ENCODE results near the gene VPS72.

VPS72 gene

DNA sequence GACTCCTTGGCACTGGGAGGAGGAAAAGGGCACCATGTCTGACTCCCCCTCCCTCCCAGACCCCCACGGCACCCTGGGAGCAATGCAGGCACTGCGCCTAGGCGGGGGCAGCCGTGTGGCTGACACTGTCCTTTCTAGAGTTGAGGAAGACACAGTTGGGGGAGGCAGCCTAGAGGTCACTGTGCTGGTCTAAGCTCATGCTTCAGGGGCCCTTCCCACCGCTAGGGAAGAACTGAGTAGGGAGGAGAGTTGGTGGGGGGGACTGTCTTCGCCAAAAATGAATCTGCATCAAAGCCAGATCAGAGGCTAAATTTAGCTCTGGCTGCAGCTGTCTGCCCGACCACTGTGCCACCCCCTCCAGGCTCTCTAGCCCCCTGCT lies 47.0 kb downstream of the VPS72 start:
- no peak for DNase-seq (ENCODE audit: low read depth)
- H3K4me3 ChIP-seq (ENCODE audit: low read length): no peak overlapping the region

GRCh38 chr1:151142411-151143056 lies 47.5 kb downstream of the VPS72 start:
- H3K4me1 ChIP-seq (ENCODE audit: control insufficient read depth, insufficient read depth, low read length): peaks cover 12% of the 10 kb centered on the region

More for the DNA sequence above, 47.0 kb downstream of the VPS72 start:
- H3K9ac ChIP-seq (ENCODE audit: low read length): no peak overlapping the region
- H3K4me1 ChIP-seq (ENCODE audit: control insufficient read depth, insufficient read depth, low read length): peaks cover 12% of the 10 kb centered on the region
- no peaks in the 10 kb centered on the region for H3K9me3 ChIP-seq (ENCODE audit: control insufficient read depth, low read length)
- peaks cover 10% of the 10 kb centered on the region for H3K27me3 ChIP-seq (replicated peaks; ENCODE audit: control insufficient read depth, insufficient read depth, low read length)
- H3K36me3 ChIP-seq (ENCODE audit: control insufficient read depth, insufficient read depth, low read length, severe bottlenecking): no peaks in the 10 kb centered on the region

DNA sequence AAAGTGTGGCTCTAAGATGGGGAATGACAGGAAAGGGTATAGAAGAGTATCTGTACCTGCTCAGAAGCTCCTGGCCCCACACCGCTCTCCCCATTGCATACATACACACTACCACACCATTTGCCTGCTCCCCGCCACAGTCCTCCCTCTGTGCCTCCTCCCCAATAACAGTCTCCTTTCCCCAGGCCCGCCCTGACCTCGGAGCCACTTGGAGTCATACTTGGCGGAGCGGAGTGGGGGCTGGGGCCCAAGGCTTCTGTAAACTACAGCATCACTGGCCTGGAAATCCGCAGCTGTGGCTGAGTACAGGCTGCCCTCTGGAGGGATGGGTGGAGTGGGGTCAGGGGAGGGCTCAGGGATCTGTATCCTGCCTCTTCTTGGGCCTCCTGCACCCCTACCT lies 52.2 kb downstream of the VPS72 start:
- Histone ChIP-seq H3K9ac (ENCODE audit: low read length) (no peak overlapping the region), H3K4me1 (ENCODE audit: control insufficient read depth, insufficient read depth, low read length) (no peaks in the 10 kb centered on the region), H3K36me3 (ENCODE audit: control insufficient read depth, insufficient read depth, low read length, severe bottlenecking) (no peaks in the 10 kb centered on the region)

More at GRCh38 chr1:151142411-151143056, 47.5 kb downstream of the VPS72 start:
- no peak for DNase-seq (ENCODE audit: low read depth)
- Histone ChIP-seq H3K36me3 (ENCODE audit: control insufficient read depth, insufficient read depth, low read length, severe bottlenecking) (no peaks in the 10 kb centered on the region), H3K4me3 (ENCODE audit: low read length) (no peak overlapping the region), H3K27me3 (replicated peaks; ENCODE audit: control insufficient read depth, insufficient read depth, low read length) (peaks cover 10% of the 10 kb centered on the region), H3K9me3 (ENCODE audit: control insufficient read depth, low read length) (no peaks in the 10 kb centered on the region), H3K9ac (ENCODE audit: low read length) (no peak overlapping the region)

DNA sequence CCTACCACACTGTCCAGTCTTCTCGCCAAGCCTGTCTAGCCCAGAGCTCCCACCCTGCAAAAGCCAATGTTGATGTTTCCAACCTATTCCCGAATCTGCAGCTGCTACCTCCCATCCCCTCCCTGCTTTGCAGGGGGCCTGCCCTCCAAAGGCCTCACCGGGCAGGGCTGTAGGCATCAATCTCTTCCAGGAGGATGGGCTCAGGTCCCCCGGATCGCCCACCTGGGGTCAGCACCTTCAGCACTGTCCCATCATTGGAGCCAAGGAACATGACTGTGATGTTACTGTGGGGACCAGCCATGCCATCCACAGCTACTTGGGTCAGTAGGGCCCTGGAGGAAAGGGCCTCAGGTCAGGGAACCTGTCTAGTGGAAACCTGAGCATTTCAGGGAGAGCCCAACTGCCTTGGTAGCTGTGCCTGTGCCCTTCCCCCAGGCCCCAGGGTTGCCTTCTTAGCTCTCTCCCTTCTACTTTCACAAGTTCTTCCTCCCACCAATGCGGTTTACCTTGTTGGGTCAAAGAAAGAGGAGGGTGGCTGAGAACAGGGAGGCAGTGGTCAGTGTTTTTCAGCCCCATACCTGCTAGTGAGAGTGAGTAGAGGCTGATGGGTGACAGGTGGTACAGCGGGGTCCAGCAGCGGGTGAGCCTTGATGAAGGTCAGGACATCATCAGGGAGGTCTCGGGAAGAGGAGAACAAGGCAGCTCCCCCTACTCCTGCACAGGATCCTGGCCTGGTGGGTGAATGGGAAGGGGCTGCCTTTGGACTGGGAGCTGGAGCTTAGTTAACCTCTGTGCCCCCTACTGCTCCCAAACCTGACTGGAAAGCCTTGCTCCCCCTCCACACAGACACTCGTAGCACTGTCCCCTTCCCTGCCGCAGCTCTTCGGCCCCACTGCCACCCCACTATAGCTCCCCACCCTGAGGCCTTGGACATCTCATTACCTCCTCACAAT lies 54.3 kb downstream of the VPS72 start:
- no peak for DNase-seq (ENCODE audit: low read depth)
- Histone ChIP-seq H3K9me3 (ENCODE audit: control insufficient read depth, low read length) (no peaks in the 10 kb centered on the region), H3K4me3 (ENCODE audit: low read length) (no peak overlapping the region), H3K36me3 (ENCODE audit: control insufficient read depth, insufficient read depth, low read length, severe bottlenecking) (no peaks in the 10 kb centered on the region), H3K4me1 (ENCODE audit: control insufficient read depth, insufficient read depth, low read length) (peaks cover 8% of the 10 kb centered on the region), H3K9ac (ENCODE audit: low read length) (no peak overlapping the region), H3K27me3 (replicated peaks; ENCODE audit: control insufficient read depth, insufficient read depth, low read length) (peaks cover 3% of the 10 kb centered on the region)

More for the DNA sequence above, 52.2 kb downstream of the VPS72 start:
- no peak for DNase-seq (ENCODE audit: low read depth)
- H3K27me3 ChIP-seq (replicated peaks; ENCODE audit: control insufficient read depth, insufficient read depth, low read length): no peaks in the 10 kb centered on the region
- H3K4me3 ChIP-seq (ENCODE audit: low read length): no peak overlapping the region
- no peaks in the 10 kb centered on the region for H3K9me3 ChIP-seq (ENCODE audit: control insufficient read depth, low read length)

DNA sequence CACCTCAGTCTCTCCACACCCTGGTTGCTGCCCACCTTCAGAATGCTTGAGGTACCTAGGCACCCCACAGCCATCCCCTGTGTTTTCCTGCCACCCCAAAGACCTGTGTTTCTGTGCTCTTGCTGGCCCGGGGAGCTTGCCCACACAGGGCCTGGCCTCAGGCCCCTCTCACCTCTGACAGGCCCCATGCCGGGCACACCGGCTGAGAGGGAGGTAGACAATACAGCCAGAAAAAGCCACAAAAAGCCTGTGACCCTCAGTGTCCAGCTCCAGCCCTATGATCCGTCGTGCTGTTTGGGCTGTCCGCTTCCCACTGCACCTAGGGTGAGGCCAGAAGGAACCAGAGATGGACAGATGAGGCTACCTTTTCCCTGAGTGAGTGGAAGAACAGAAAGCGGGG lies 55.0 kb downstream of the VPS72 start:
- Histone ChIP-seq H3K9me3 (ENCODE audit: control insufficient read depth, low read length) (no peaks in the 10 kb centered on the region), H3K36me3 (ENCODE audit: control insufficient read depth, insufficient read depth, low read length, severe bottlenecking) (no peaks in the 10 kb centered on the region), H3K9ac (ENCODE audit: low read length) (no peak overlapping the region), H3K27me3 (replicated peaks; ENCODE audit: control insufficient read depth, insufficient read depth, low read length) (peaks cover 7% of the 10 kb centered on the region), H3K4me1 (ENCODE audit: control insufficient read depth, insufficient read depth, low read length) (peaks cover 8% of the 10 kb centered on the region), H3K4me3 (ENCODE audit: low read length) (no peak overlapping the region)
- no peak for DNase-seq (ENCODE audit: low read depth)

- no peak for DNase-seq (ENCODE audit: low read depth)
- no peak overlapping the region for H3K4me3 ChIP-seq (ENCODE audit: low read length)
- peaks cover 7% of the 10 kb centered on the region for H3K27me3 ChIP-seq (replicated peaks; ENCODE audit: control insufficient read depth, insufficient read depth, low read length)
- peaks cover 11% of the 10 kb centered on the region for H3K4me1 ChIP-seq (ENCODE audit: control insufficient read depth, insufficient read depth, low read length)
- H3K36me3 ChIP-seq (ENCODE audit: control insufficient read depth, insufficient read depth, low read length, severe bottlenecking): no peaks in the 10 kb centered on the region
- no peaks in the 10 kb centered on the region for H3K9me3 ChIP-seq (ENCODE audit: control insufficient read depth, low read length)
- H3K9ac ChIP-seq (ENCODE audit: low read length): no peak overlapping the region
Measured at GRCh38 chr1:151134396-151134795, 55.6 kb downstream of the VPS72 start.

GRCh38 chr1:151133018-151133806 lies 56.8 kb downstream of the VPS72 start:
- Histone ChIP-seq H3K9ac (ENCODE audit: low read length) (no peak overlapping the region), H3K36me3 (ENCODE audit: control insufficient read depth, insufficient read depth, low read length, severe bottlenecking) (no peaks in the 10 kb centered on the region), H3K4me3 (ENCODE audit: low read length) (no peak overlapping the region), H3K4me1 (ENCODE audit: control insufficient read depth, insufficient read depth, low read length) (peaks cover 13% of the 10 kb centered on the region), H3K9me3 (ENCODE audit: control insufficient read depth, low read length) (no peaks in the 10 kb centered on the region), H3K27me3 (replicated peaks; ENCODE audit: control insufficient read depth, insufficient read depth, low read length) (peaks cover 7% of the 10 kb centered on the region)
- DNase-seq (ENCODE audit: low read depth): no peak

DNA sequence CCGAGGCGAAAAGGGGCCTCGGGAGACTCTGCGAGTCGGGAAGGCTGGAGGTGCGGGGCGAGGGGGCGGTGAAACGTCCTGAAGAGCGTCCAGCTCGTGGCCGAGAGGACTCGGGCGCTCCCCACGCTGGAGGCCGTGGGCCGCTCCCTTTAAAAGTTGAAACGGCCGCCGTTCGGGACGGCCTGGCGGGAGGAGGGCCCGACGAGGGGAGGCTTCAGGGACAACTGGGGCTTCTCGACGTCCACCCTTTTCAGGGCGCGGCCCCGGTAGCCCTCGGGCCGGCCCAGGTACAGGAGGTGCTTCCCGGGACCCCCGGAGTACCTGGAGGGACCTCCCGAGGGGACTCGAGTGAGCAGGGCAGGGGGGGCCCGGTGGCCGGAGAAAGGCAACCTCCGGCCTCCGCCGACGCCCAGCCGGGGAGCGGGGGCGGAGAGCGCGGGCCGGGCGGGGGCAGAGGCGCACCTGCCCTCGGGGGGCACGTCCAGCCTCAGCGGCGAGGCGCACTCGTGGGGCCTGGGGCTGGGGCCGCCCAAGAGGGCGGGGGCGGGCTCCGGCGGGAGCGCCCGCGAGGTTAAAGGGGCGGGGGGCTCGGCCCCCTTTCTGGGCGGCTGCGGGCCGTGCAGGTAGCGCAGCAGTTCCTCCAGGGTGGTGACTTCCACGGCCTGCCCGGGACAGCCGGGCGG lies 57.5 kb downstream of the VPS72 start:
- Histone ChIP-seq H3K9me3 (ENCODE audit: control insufficient read depth, low read length) (no peaks in the 10 kb centered on the region), H3K4me3 (ENCODE audit: low read length) (peak overlapping the region; percentile 68), H3K27me3 (replicated peaks; ENCODE audit: control insufficient read depth, insufficient read depth, low read length) (peaks cover 7% of the 10 kb centered on the region), H3K9ac (ENCODE audit: low read length) (peak overlapping the region; percentile 65), H3K4me1 (ENCODE audit: control insufficient read depth, insufficient read depth, low read length) (peaks cover 13% of the 10 kb centered on the region), H3K36me3 (ENCODE audit: control insufficient read depth, insufficient read depth, low read length, severe bottlenecking) (peaks cover under 1% of the 10 kb centered on the region)
- DNase-seq (ENCODE audit: low read depth): no peak

DNA sequence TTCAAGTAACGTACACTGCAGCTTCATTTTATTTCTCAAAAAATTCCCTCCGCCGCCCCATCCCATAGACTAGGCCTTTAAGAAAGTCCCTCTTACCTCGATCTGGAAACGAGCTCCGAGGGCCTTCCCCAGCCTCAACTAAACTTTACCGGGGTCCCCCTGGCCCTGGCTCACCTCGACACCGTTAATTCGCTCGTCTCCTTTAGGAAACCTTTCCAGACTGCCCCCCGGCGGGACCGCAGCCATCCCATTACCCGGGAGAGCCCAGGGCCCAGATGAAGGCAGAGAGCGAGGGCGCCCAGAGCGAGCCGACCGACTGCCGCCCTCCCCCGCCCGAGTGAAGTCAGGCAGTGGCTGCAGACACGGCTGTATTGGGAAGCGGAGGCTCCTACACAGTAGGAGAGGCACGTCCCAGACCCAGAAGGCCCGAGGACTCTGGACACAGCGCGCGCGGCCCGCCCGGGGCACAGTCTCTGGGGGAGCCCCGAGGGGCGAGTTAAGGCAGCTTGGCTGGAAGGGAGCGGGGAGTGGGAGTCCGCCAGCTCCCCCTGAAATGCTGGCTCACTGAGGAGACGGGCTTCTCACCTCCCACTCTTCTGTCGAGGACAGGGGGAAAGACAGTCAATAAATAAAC lies 58.2 kb downstream of the VPS72 start:
- no peaks in the 10 kb centered on the region for H3K9me3 ChIP-seq (ENCODE audit: control insufficient read depth, low read length)
- DNase-seq (ENCODE audit: low read depth): no peak
- peaks cover 2% of the 10 kb centered on the region for H3K36me3 ChIP-seq (ENCODE audit: control insufficient read depth, insufficient read depth, low read length, severe bottlenecking)
- H3K9ac ChIP-seq (ENCODE audit: low read length): peak overlapping the region; percentile 65
- H3K27me3 ChIP-seq (replicated peaks; ENCODE audit: control insufficient read depth, insufficient read depth, low read length): peaks cover 7% of the 10 kb centered on the region
- peak overlapping the region; percentile 68 for H3K4me3 ChIP-seq (ENCODE audit: low read length)
- H3K4me1 ChIP-seq (ENCODE audit: control insufficient read depth, insufficient read depth, low read length): peaks cover 13% of the 10 kb centered on the region

DNA sequence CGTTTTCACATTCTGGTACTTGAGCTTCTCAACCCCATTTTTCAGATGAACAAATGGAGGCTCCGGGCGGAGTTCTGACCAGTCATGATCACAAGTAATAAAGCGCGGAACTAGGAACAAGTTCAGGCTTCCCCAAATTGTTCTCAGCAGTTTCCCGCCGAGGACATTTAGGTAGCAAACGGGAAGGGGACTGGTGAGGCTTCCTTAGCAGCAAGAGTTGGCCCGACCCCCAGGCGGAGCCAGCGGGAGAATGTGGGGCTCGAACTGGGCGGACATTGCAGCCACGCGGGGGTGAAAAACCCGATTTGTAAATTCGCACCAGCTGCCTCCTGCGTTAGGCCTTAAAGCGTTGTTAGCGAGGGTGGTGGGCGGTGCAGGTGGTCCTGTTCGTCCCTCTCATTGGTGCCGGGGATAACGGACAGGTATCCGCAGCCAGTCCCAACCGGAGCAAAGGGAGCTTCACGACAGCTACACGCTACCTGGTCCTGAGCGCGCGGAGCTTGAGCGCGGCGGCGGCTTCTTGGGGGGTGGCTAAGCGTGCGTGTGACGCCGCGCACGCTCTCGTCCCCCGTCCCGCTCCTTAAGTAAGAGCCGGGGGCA lies 58.9 kb downstream of the VPS72 start:
- Histone ChIP-seq H3K9me3 (ENCODE audit: control insufficient read depth, low read length) (no peaks in the 10 kb centered on the region), H3K4me1 (ENCODE audit: control insufficient read depth, insufficient read depth, low read length) (peaks cover 13% of the 10 kb centered on the region), H3K27me3 (replicated peaks; ENCODE audit: control insufficient read depth, insufficient read depth, low read length) (peaks cover 7% of the 10 kb centered on the region), H3K36me3 (ENCODE audit: control insufficient read depth, insufficient read depth, low read length, severe bottlenecking) (peaks cover 2% of the 10 kb centered on the region), H3K9ac (ENCODE audit: low read length) (peak overlapping the region; percentile 65), H3K4me3 (ENCODE audit: low read length) (peak overlapping the region; percentile 68)
- DNase-seq (ENCODE audit: low read depth): peak; percentile 49
